Fibroblast of peridontal ligament (primary cell): ENCODE measurements around the gene LRRC74A.

Source experiments
- DNase-seq: peaks from one replicate; pipeline ENCODE4 v3.0.0-alpha.2; 2010; ENCODE audit errors: extremely low read depth

LRRC74A gene

GRCh38 chr14:76826122-76826521, at the start of gene LRRC74A:
TSS of gene LRRC74A (plus strand) at chr14:76826408. CDS start at chr14:76826698, 290 bp downstream.
- DNase-seq: no peak

GRCh38 chr14:76776428-76777251, 49.6 kb upstream of the LRRC74A start:
- no peak for DNase-seq

GRCh38 chr14:76777721-76778120, 48.5 kb upstream of the LRRC74A start:
- no peak for DNase-seq

GRCh38 chr14:76778546-76779215, 47.5 kb upstream of the LRRC74A start:
- no peak for DNase-seq

- DNase-seq: no peak
Observed at GRCh38 chr14:76779221-76780057, 46.8 kb upstream of the LRRC74A start.

DNA sequence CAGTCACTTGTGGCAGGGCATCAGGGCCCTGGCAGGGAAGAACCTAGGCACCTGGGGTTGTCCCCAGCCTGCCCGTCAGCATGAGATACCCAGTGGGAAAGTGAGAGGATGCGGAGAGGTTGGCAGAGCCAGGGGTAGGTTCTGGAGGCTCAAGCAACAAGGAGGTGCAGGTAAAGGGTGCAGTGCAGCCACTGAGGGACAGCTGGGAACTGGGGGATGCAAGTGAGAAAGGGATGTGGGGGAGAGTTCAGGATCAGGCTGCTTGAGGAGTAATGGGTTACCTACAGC, 46.2 kb upstream of the LRRC74A start:
- DNase-seq: no peak

- DNase-seq: no peak
Observed at GRCh38 chr14:76780360-76780759, 45.8 kb upstream of the LRRC74A start.

DNA sequence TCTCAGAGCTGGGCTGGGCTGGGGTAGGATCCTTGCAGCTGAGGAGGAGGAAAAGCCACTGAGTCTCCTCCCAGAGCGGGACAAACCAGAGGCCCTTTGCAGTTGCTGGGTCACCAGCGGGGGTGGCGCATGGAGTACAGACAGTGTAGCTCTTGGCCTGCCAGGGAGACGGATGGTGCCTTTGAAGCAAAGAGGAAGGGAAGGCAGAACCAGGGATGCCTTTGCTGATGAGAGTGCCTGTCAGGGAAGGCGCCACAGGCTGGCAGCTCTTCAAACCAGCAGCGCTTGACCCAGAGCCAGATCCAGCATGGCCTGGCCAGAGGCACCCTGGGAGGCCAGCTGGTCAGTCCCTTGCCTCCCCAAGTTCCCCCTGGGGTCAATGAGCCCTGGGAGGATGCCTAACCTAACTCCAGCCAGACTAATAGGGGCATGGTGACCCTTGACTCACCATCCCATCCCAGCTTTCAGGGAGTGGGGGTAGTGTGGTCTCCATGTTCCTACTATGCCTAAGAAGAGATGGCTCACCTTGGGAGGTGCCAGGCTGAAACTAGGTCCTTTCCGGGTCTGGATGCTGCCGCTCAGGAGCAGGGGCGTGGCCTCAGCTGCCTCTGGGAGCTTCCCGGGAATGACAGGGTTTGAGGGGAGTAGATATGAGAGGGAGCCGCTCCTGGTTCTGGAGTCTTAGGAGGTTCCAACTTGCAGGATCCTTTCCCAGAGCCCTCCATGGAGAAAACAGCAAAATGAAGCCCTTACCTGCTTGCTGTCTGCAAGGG, 45.1 kb upstream of the LRRC74A start:
- DNase-seq: no peak

DNA sequence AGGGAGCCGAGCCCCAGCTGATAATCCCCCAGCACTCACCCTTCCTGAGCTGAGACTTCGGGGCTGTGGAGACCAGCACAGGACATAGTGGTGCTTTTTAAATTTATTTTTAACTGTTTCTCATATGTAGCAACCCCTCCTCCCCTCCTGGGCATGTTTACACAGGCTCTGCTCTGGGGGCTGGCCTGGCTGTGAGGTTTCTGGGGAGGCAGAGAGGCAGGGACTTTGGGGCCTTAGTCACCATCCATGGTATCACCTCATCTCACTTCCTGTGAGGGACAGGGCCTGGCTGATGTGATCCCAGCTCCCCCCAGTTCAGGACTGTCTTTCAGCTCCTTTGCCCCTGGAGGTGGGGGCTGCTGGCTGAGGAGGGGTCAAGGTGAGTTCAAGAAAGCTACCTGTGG, 44.6 kb upstream of the LRRC74A start:
- DNase-seq: no peak

DNA sequence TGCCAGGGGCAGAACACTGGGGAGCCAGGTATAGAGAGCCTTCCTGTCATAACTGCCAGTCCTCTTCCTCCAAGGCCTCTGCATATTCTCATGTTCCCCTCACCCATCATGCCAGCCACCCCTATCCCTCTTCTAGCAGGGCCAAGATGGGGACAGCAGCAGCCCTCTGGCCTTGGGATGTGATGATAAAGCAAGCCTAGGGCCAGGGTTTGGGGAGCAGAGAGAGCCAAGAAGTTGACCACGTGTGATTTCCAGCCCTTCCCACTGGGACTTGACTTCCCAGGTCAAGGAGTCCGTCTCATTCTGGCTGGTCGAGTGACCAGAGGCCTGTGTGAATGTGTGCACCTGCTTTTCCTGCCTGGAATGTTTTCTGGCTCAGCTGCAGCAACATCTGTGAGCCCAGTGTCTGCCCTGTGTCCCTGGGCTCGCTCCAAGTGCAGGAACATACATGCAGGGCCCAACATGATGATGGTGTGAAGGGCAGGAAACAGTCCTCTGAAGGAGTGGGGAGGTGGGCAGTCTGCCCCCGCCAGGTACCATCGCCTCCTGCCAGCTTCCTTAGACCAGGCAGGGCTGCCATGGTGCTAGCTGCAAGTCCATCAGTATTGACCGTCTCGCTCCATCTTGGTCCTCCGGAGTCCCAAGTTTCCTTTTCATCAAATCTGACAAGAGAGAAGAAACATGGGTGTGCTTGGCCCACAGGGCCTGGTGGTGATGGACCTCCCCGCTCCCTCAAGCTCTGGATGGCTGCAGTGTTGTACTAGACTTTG, 43.9 kb upstream of the LRRC74A start:
- no peak for DNase-seq

- no peak for DNase-seq
Observed at GRCh38 chr14:76782885-76783566, 43.2 kb upstream of the LRRC74A start.

DNA sequence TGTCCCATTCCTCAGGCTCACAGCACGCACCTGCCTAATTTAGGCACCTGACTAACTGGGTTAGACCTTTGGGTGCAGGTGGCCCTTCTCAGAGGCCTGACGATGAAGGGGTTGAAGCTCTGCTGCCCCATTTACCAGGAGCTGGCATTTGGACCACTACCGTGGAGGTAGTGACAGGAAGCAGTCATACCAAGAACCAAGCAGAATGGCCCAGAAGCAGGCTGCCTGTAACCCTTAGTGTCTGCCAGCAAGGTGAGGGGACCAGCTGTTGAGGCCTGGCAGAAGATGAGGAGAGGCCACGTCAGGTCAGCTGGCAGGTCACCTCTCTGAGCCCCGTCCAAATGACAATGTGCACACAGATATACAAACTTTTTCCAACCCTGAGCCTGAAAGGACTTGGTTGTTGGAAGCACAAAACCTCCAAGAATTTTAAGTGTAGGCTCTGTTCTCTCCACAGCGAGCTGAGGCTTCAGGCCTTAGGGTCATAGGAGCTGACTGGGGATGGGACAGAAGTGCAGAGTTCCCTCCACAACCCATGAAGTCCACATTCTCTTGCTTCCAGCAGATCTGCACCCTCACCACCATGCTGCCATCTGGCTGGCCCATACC, 41.8 kb upstream of the LRRC74A start:
- DNase-seq: no peak

GRCh38 chr14:76784881-76785280, 41.3 kb upstream of the LRRC74A start:
- peak; percentile 70 for DNase-seq

DNA sequence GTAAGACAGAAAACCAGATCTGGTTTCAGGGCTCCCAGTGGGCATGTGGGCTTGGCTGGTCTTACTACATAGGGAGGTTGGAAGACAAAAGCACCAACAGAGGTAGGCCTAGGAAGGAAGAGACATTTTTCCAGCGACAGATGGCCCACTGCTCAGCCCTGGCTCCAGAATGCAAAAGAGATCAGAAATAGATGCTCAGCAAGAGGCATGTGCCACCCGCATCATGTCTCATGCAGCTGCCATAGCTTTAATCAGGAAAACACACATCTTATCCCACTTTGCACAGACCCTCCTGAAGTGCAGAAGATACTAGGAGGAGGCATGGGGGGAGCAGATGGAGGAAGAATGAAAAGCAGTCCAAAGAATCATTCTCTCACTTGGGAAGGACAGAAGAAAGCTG, 39.6 kb upstream of the LRRC74A start:
- no peak for DNase-seq

GRCh38 chr14:76792422-76792821, 33.8 kb upstream of the LRRC74A start:
- no peak for DNase-seq

DNA sequence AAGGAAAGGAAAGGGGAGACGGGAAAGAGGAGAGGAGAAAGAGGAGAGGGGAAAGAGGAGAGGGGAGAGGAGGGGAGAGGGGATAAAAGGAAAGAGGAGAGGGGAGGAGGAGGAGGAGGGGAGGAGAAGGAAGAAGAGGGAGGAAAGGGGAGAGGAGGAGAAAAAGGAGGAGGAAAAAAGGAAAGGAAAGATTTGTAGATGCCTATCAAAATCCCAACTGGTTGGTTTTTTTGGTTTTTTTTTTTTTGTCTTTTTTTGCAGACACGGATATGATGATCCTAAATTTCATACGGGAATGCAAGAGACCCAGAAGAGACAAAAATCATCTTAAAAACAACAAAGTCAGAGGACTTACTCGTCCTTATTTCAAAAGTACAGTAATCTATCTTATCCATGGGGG, 32.9 kb upstream of the LRRC74A start:
- DNase-seq: no peak

- DNase-seq: no peak
Observed at GRCh38 chr14:76793956-76794355, 32.3 kb upstream of the LRRC74A start.

DNA sequence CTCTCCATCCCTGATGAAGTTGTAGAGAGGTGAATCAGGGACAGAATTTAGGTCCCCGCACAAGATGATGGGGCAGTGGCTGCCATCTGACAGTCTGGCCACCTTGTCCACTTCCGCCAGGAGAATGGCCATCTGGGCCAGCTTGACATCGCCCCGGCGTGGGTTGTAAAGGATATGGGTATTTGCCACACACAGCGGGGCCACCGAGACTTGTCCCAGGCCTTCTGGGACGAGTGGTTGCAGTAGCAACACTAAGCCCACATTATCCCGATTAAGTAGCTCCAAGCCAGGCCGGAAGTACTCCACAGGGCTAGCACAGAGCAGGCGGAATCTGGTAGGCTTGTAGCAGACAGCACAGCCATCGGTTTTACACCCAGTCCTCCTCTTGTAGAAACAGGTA, 19.8 kb upstream of the LRRC74A start:
- no peak for DNase-seq

GRCh38 chr14:76808011-76808410, 18.2 kb upstream of the LRRC74A start:
- DNase-seq: no peak

DNA sequence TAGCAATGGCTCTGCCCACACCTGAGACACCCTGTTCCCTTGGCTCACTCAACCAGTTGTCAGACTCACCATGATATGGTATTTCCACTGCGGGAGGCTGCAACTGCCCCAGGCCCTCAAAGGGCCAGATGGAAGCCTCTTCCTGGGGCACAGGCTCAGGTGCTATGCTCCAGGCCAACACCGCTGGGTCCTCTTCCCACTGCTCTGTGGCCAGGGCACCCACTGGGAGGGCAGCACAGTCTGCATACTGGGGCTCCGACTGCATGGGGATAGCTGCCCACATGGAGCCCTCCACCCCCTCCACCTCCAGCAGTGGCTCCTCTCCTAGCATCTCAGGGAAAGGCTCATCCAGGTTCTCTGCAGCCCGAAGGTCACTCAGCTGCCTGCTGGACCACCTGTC, 17.2 kb upstream of the LRRC74A start:
- no peak for DNase-seq
